Keratinocyte (primary cell): Measurements from ENCODE around the gene HEXIM1.

Experiments used
- EZH2 ChIP-seq: IDR thresholded peaks from one replicate; pipeline ENCODE4 v1.6.1; 2012; ENCODE audit warnings: inconsistent platforms, mild to moderate bottlenecking, low read length, moderate library complexity
- TF ChIP-seq, protein P1 (sequence below), 3 experiments: IDR thresholded peaks in 1 of 3; conservative IDR thresholded peaks in 1 of 3; optimal IDR thresholded peaks in 1 of 3; 2 replicates in 2 of 3; 3 replicates in 1 of 3; pipeline versions ENCODE3 to v1.5.1; 2011; ENCODE audit warnings: low read length in 3 of 3, mild to moderate bottlenecking in 3 of 3, moderate library complexity in 2 of 3, control low read depth in 1 of 3, inconsistent platforms in 1 of 3; ENCODE audit not compliant: insufficient read depth in 2 of 3; ENCODE audit errors: extremely low read depth in 1 of 3

DNA sequence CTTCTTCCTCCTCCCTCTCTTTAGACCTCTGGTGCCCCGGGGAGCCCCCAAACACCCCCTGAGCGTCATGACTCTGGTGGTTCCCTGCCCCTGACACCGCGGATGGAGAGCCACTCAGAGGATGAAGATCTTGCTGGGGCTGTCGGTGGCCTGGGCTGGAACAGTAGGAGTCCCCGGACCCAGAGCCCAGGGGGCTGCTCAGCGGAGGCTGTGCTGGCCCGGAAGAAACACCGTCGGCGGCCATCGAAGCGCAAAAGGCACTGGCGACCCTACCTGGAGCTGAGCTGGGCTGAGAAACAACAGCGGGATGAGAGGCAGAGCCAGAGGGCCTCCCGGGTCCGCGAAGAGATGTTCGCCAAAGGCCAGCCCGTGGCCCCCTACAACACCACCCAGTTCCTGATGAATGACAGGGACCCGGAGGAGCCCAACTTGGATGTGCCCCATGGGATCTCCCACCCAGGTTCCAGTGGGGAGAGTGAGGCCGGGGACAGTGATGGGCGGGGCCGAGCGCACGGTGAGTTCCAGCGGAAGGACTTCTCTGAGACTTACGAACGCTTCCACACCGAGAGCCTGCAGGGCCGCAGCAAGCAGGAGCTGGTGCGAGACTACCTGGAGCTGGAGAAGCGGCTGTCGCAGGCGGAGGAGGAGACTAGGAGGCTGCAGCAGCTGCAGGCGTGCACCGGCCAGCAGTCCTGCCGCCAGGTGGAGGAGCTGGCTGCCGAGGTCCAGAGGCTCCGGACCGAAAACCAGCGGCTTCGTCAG is 20.9 kb downstream of the HEXIM1 start:
- TF ChIP-seq, protein P1, sequence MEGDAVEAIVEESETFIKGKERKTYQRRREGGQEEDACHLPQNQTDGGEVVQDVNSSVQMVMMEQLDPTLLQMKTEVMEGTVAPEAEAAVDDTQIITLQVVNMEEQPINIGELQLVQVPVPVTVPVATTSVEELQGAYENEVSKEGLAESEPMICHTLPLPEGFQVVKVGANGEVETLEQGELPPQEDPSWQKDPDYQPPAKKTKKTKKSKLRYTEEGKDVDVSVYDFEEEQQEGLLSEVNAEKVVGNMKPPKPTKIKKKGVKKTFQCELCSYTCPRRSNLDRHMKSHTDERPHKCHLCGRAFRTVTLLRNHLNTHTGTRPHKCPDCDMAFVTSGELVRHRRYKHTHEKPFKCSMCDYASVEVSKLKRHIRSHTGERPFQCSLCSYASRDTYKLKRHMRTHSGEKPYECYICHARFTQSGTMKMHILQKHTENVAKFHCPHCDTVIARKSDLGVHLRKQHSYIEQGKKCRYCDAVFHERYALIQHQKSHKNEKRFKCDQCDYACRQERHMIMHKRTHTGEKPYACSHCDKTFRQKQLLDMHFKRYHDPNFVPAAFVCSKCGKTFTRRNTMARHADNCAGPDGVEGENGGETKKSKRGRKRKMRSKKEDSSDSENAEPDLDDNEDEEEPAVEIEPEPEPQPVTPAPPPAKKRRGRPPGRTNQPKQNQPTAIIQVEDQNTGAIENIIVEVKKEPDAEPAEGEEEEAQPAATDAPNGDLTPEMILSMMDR (optimal IDR thresholded peaks at IDR 0.05 in 1 of 3, IDR thresholded peaks at IDR 0.05 in 1 of 3, conservative IDR thresholded peaks at IDR 0.05 in 1 of 3; ENCODE audit: extremely low read depth in 1 of 3, insufficient read depth in 2 of 3, low read length in 3 of 3) = no peak
- no peak for TF ChIP-seq EZH2
